ENCODE results near the gene EBLN2.

GRCh38 chr3:73071952-73072351 lies 10.5 kb downstream of the EBLN2 start:
- TF ChIP-seq CTCF (IDR thresholded peaks at IDR 0.05) = no peak
- no peak for TF ChIP-seq POLR2A (IDR thresholded peaks at IDR 0.05)

Measured in lower leg skin (tissue), 3 donors.